Epithelial cell of esophagus (primary cell): ENCODE results near the gene ZNF222.

Experiments used
- DNase-seq: peaks from one replicate; pipeline ENCODE4 v3.0.0; 2010; ENCODE audit warnings: low read depth
- H3K4me3 ChIP-seq: 2 replicates; pipeline ENCODE4 v1.5.1; 2011; ENCODE audit warnings: mild to moderate bottlenecking, low read length, control low read depth
- CTCF ChIP-seq: IDR thresholded peaks from 2 replicates; pipeline ENCODE4 v1.5.1; 2011; ENCODE audit warnings: low read depth, mild to moderate bottlenecking, low read length, control low read depth, inconsistent platforms; ENCODE audit not compliant: insufficient read depth; ENCODE audit errors: missing control alignments

ZNF222 gene

DNA sequence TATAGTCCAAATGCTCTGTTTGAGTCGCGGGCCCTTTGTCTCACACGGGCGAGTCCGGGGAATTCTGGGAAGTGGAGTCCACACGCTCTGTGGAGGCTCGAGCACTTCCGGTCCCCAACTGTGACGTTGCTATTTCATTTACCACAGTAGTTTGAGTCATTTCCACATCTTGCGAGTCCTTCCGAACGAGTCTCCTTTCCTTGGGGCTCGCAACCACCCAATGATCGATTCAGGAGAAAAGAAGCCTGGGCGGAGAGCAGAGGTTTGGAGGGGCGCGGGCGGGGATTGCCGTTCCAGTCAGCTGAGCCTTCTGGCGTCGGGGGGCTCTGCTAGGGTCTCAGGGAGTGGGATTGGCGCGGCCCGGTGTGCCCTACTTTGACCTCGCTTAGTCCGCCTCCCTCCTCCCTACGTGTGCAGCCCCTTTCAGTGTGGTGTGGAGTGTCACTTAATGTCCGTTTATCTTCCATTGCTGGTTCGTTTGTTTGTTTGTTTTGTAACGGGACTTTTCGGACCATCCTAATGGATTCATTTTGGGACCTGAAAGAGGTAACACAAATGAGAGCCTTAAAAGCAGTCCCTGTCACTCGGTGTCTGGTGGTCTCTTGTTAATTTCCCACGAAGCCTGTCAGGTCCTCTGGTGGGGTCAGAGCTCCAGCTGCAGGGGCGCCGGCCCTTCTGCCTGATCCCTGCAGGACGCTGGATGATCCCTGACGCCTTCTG lies at the start of gene ZNF222:
Gene ZNF222, plus strand, starts transcription at position 163 of the 720 bp plus-strand sequence. Its CDS starts 58 bp downstream, at position 221.
- DNase-seq = peak; percentile 91
- TF ChIP-seq CTCF = no peak
- peak within 1 kb of the TSS; percentile 92 for H3K4me3 ChIP-seq

- no peak for TF ChIP-seq CTCF
- DNase-seq = no peak
- no peak overlapping the region for H3K4me3 ChIP-seq
Measured at GRCh38 chr19:43976732-43977131, 48.4 kb upstream of the ZNF222 start.

DNA sequence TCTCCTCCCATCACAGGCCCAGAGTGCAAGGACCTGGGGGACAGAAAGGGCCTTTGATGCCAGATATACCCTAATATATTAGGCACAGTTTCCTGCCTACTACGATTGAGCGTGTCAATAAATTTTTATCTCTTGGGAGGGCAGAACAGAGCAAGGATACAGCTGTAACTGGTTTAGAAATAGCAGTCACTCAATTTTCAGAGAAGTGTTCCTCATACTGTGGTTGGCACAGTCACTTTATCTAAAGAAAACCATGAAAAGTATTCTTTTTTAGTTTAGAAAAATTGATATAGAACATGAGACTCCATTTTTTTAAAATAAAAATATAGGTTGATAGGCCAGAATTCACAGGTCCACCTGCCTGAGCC lies 41.7 kb upstream of the ZNF222 start:
- no peak for TF ChIP-seq CTCF
- no peak for DNase-seq
- peak overlapping the region; percentile 96 for H3K4me3 ChIP-seq

GRCh38 chr19:43983912-43984686 lies 41.1 kb upstream of the ZNF222 start, which contains the start of gene ZNF155:
Gene ZNF155 (plus strand): TSS chr19:43984188. CDS start chr19:43988544, 4,356 bp downstream.
- TF ChIP-seq CTCF = no peak
- DNase-seq = peak; percentile 96
- H3K4me3 ChIP-seq = peak within 1 kb of the TSS; percentile 96

GRCh38 chr19:43984687-43985000 lies 40.5 kb upstream of the ZNF222 start:
- no peak for TF ChIP-seq CTCF
- peak overlapping the region; percentile 96 for H3K4me3 ChIP-seq
- DNase-seq = no peak

DNA sequence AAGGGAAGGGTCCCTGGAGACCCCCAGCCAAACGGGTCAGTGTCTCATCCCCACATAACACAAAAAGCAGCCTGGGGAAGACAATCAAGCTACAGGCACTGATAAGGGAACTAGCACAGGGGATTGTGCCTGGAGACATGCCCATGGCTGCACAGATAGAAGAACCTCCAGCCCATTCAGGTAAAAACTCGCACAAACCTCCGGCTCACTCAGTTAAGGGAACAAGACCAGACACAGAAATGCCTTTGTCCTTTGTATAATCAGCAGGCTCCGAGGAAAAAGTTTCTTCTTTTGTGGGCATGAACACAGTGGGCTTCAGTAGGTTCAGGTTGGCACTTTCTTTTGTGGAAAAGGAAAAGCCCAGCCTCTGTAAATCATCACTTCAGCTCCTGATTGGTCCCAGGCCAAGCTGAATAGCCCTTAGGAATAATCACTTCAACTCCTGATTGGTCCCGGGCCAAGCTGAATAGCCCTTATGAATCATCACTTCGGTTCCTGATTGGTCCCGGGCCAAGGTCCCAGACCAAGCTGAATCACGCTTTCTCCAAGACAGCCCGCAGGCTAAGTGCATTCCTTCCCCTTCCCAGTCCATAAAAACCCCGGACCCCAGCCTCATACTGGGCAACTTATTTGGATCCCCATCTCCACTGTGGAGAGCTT lies 27.4 kb upstream of the ZNF222 start:
- DNase-seq = no peak
- no peak overlapping the region for H3K4me3 ChIP-seq
- no peak for TF ChIP-seq CTCF

DNA sequence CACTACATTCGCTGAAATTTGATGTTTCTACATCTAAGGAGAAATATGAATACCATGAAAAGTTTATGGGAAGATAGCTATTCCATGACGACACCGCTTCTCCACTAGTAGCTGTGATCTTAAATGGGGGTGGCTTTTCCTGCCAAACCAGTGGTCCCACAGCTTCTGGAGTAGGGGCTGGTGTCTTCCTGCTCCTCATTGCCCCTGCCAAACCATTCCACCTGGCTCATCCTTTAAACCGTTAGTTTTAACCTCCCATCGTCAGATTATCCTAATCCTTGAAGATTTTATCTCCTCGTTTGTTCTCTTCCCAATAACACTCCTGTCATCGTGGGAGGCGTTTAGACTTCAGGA lies 23.0 kb upstream of the ZNF222 start:
- H3K4me3 ChIP-seq = peak overlapping the region; percentile 98
- TF ChIP-seq CTCF = no peak
- DNase-seq = no peak
